GM19395 (cell line): ENCODE measurements around the gene NPW.
"Not testable (repeated sequence)": the region's sequence is repeated elsewhere in the genome, so short reads cannot be mapped to it uniquely, and the experiment has no call there.

Experiments
- ATAC-seq: cut with Tn5 transposase; IDR thresholded peaks from one replicate; pipeline ENCODE4 v1.9.1; 2021; ENCODE audit warnings: mild to moderate bottlenecking, moderate library complexity; ENCODE audit not compliant: unreplicated experiment

The NPW gene

GRCh38 chr16:2001456-2002355, 17.9 kb upstream of the NPW start:
- no peak for ATAC-seq

- ATAC-seq = no peak
These were observed 17.0 kb upstream of the NPW start for GRCh38 chr16:2002406-2003230.

GRCh38 chr16:2003231-2003826, 16.3 kb upstream of the NPW start:
- ATAC-seq = no peak

GRCh38 chr16:2003827-2004641, 15.6 kb upstream of the NPW start:
- no peak for ATAC-seq

- no peak for ATAC-seq
These were observed 14.6 kb upstream of the NPW start for GRCh38 chr16:2004795-2005517.

GRCh38 chr16:2005646-2006045, 13.9 kb upstream of the NPW start:
- no peak for ATAC-seq

- ATAC-seq = no peak
These were observed 13.3 kb upstream of the NPW start for GRCh38 chr16:2006317-2006716.

GRCh38 chr16:2007081-2007836, 12.3 kb upstream of the NPW start:
- no peak for ATAC-seq

GRCh38 chr16:2008009-2008526, 11.5 kb upstream of the NPW start:
- ATAC-seq = no peak

GRCh38 chr16:2008631-2009163, 10.9 kb upstream of the NPW start:
- no peak for ATAC-seq

GRCh38 chr16:2009164-2009711, 10.3 kb upstream of the NPW start:
- peak; percentile 47 for ATAC-seq

- peak; percentile 67 for ATAC-seq
These were observed 9.6 kb upstream of the NPW start, which contains the start of gene ZNF598 for GRCh38 chr16:2009791-2010510. Gene ZNF598, minus strand, starts transcription at chr16:2009821.

GRCh38 chr16:2011726-2012125, 7.9 kb upstream of the NPW start:
- ATAC-seq = not testable (repeated sequence)

GRCh38 chr16:2013527-2013926, 6.1 kb upstream of the NPW start:
- ATAC-seq = no peak

- ATAC-seq = no peak
These were observed 4.3 kb upstream of the NPW start for GRCh38 chr16:2015117-2015946.

- no peak for ATAC-seq
These were observed 3.7 kb upstream of the NPW start for GRCh38 chr16:2015947-2016208.

GRCh38 chr16:2016407-2016922, 3.1 kb upstream of the NPW start:
- ATAC-seq = no peak
